Measurements from ENCODE around the gene ASXL2. TPM values are rescaled to one million over a fixed set of nuclear protein-coding genes. Genes with fewer than 3 reads are reported as not detected.

The ASXL2 gene
- total RNA-seq, 1 experiment from 2014 or later = 37.8 TPM

DNA sequence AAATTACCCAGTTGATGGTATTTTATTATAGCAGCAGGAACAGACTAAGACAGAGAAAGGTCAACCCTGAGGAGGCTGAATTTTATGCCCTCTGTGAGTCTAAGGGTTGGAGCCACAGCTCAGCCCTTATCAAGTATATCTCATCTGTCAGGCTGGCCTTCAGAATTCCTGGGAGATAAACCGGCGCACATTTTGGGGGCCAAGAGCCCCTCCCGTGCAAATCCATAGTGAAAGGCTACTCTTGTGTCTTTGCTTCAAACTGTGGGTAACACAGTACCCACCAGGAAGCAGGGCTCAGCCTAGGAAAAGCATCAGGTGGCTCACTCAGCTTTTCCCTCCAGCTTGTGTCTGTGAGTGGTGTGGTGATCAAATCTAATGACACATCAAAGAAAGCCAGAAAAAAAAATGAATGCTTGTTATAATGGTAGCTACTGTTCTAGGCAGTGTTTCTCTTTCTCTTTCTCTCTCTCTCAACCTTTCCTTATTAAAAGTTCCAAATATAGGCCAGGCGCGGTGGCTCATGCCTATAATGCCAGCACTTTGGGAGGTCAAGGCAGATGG is 25.0 kb upstream of the ASXL2 start (continued):
- TF ChIP-seq, protein P1, sequence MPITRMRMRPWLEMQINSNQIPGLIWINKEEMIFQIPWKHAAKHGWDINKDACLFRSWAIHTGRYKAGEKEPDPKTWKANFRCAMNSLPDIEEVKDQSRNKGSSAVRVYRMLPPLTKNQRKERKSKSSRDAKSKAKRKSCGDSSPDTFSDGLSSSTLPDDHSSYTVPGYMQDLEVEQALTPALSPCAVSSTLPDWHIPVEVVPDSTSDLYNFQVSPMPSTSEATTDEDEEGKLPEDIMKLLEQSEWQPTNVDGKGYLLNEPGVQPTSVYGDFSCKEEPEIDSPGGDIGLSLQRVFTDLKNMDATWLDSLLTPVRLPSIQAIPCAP (CRISPR knock-in tag; IDR thresholded peaks at IDR 0.05) = no peak

DNA sequence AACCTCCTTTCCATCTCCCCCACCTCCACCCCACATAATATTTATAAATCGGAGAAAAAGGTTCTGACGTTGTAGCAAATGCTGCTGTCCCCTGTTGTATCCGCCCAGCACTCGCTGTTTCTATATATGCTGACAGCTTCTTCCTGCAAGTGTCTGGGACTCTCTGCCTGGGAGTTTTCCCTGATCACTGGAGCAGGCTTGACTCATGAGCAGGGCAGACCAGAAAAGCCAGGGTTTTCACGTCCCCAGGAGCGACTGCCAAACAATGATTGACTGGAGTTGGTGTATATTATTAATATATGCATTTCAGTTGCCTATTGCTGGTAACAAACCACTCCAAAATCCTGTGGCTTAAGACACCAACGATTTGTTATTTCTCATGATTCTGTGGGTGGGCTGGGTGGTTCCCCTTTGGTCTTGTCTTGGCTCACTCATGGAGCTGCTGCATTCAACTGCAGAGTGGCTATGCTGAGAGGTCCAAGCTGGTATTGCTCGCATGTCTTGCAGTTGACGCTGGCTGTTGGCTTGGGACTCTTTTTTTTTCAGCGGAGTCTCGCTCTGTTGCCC is 21.2 kb upstream of the ASXL2 start:
- ATAC-seq = no peak
- Mint-ChIP-seq H3K4me1 (peaks cover 8% of the 10 kb centered on the region), H3K4me3 (no peak overlapping the region), H3K27me3 (ENCODE audit: low read depth) (no peaks in the 10 kb centered on the region), H3K36me3 (no peaks in the 10 kb centered on the region), H3K9me3 (no peaks in the 10 kb centered on the region), H3K27ac (no peak overlapping the region)
- CTCF ChIA-PET = no interaction called here
- POLR2A ChIA-PET = no interaction called here
- DNase-seq (ENCODE audit: low spot score) = no peak
- no peak for TF ChIP-seq KAT7 (CRISPR knock-in tag; IDR thresholded peaks at IDR 0.05; ENCODE audit: borderline replicate concordance)
- TF ChIP-seq GABPB1 (CRISPR knock-in tag; IDR thresholded peaks at IDR 0.05) = no peak
- TF ChIP-seq, protein P2, sequence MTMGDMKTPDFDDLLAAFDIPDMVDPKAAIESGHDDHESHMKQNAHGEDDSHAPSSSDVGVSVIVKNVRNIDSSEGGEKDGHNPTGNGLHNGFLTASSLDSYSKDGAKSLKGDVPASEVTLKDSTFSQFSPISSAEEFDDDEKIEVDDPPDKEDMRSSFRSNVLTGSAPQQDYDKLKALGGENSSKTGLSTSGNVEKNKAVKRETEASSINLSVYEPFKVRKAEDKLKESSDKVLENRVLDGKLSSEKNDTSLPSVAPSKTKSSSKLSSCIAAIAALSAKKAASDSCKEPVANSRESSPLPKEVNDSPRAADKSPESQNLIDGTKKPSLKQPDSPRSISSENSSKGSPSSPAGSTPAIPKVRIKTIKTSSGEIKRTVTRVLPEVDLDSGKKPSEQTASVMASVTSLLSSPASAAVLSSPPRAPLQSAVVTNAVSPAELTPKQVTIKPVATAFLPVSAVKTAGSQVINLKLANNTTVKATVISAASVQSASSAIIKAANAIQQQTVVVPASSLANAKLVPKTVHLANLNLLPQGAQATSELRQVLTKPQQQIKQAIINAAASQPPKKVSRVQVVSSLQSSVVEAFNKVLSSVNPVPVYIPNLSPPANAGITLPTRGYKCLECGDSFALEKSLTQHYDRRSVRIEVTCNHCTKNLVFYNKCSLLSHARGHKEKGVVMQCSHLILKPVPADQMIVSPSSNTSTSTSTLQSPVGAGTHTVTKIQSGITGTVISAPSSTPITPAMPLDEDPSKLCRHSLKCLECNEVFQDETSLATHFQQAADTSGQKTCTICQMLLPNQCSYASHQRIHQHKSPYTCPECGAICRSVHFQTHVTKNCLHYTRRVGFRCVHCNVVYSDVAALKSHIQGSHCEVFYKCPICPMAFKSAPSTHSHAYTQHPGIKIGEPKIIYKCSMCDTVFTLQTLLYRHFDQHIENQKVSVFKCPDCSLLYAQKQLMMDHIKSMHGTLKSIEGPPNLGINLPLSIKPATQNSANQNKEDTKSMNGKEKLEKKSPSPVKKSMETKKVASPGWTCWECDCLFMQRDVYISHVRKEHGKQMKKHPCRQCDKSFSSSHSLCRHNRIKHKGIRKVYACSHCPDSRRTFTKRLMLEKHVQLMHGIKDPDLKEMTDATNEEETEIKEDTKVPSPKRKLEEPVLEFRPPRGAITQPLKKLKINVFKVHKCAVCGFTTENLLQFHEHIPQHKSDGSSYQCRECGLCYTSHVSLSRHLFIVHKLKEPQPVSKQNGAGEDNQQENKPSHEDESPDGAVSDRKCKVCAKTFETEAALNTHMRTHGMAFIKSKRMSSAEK (CRISPR knock-in tag; IDR thresholded peaks at IDR 0.05; ENCODE audit: borderline replicate concordance) = no peak
- TF ChIP-seq, protein P3, sequence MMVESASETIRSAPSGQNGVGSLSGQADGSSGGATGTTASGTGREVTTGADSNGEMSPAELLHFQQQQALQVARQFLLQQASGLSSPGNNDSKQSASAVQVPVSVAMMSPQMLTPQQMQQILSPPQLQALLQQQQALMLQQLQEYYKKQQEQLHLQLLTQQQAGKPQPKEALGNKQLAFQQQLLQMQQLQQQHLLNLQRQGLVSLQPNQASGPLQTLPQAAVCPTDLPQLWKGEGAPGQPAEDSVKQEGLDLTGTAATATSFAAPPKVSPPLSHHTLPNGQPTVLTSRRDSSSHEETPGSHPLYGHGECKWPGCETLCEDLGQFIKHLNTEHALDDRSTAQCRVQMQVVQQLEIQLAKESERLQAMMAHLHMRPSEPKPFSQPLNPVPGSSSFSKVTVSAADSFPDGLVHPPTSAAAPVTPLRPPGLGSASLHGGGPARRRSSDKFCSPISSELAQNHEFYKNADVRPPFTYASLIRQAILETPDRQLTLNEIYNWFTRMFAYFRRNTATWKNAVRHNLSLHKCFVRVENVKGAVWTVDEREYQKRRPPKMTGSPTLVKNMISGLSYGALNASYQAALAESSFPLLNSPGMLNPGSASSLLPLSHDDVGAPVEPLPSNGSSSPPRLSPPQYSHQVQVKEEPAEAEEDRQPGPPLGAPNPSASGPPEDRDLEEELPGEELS (CRISPR knock-in tag; IDR thresholded peaks at IDR 0.05) = no peak
- no peak for TF ChIP-seq ZNF317 (CRISPR knock-in tag; IDR thresholded peaks at IDR 0.05; ENCODE audit: borderline replicate concordance, low read depth)
- TF ChIP-seq SP1 (CRISPR knock-in tag; conservative IDR thresholded peaks at IDR 0.05) = no peak
- TF ChIP-seq, protein P4, sequence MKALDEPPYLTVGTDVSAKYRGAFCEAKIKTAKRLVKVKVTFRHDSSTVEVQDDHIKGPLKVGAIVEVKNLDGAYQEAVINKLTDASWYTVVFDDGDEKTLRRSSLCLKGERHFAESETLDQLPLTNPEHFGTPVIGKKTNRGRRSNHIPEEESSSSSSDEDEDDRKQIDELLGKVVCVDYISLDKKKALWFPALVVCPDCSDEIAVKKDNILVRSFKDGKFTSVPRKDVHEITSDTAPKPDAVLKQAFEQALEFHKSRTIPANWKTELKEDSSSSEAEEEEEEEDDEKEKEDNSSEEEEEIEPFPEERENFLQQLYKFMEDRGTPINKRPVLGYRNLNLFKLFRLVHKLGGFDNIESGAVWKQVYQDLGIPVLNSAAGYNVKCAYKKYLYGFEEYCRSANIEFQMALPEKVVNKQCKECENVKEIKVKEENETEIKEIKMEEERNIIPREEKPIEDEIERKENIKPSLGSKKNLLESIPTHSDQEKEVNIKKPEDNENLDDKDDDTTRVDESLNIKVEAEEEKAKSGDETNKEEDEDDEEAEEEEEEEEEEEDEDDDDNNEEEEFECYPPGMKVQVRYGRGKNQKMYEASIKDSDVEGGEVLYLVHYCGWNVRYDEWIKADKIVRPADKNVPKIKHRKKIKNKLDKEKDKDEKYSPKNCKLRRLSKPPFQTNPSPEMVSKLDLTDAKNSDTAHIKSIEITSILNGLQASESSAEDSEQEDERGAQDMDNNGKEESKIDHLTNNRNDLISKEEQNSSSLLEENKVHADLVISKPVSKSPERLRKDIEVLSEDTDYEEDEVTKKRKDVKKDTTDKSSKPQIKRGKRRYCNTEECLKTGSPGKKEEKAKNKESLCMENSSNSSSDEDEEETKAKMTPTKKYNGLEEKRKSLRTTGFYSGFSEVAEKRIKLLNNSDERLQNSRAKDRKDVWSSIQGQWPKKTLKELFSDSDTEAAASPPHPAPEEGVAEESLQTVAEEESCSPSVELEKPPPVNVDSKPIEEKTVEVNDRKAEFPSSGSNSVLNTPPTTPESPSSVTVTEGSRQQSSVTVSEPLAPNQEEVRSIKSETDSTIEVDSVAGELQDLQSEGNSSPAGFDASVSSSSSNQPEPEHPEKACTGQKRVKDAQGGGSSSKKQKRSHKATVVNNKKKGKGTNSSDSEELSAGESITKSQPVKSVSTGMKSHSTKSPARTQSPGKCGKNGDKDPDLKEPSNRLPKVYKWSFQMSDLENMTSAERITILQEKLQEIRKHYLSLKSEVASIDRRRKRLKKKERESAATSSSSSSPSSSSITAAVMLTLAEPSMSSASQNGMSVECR (CRISPR knock-in tag; IDR thresholded peaks at IDR 0.05; ENCODE audit: borderline replicate concordance) = no peak
- TF ChIP-seq ELF4 (CRISPR knock-in tag; IDR thresholded peaks at IDR 0.05; ENCODE audit: low read depth) = no peak
- TF ChIP-seq SOX15 (CRISPR knock-in tag; IDR thresholded peaks at IDR 0.05) = no peak
- no peak for TF ChIP-seq ZNF232 (CRISPR knock-in tag; IDR thresholded peaks at IDR 0.05)
- TF ChIP-seq, protein P5, sequence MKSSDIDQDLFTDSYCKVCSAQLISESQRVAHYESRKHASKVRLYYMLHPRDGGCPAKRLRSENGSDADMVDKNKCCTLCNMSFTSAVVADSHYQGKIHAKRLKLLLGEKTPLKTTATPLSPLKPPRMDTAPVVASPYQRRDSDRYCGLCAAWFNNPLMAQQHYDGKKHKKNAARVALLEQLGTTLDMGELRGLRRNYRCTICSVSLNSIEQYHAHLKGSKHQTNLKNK (CRISPR knock-in tag; IDR thresholded peaks at IDR 0.05) = no peak
- TF ChIP-seq ZNF396 (CRISPR knock-in tag; IDR thresholded peaks at IDR 0.05; ENCODE audit: borderline replicate concordance) = no peak
- no peak for TF ChIP-seq PRRX2 (CRISPR knock-in tag; IDR thresholded peaks at IDR 0.05)
- TF ChIP-seq, protein P6, sequence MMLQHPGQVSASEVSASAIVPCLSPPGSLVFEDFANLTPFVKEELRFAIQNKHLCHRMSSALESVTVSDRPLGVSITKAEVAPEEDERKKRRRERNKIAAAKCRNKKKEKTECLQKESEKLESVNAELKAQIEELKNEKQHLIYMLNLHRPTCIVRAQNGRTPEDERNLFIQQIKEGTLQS (CRISPR knock-in tag; conservative IDR thresholded peaks at IDR 0.05) = no peak
- TF ChIP-seq, protein P7, sequence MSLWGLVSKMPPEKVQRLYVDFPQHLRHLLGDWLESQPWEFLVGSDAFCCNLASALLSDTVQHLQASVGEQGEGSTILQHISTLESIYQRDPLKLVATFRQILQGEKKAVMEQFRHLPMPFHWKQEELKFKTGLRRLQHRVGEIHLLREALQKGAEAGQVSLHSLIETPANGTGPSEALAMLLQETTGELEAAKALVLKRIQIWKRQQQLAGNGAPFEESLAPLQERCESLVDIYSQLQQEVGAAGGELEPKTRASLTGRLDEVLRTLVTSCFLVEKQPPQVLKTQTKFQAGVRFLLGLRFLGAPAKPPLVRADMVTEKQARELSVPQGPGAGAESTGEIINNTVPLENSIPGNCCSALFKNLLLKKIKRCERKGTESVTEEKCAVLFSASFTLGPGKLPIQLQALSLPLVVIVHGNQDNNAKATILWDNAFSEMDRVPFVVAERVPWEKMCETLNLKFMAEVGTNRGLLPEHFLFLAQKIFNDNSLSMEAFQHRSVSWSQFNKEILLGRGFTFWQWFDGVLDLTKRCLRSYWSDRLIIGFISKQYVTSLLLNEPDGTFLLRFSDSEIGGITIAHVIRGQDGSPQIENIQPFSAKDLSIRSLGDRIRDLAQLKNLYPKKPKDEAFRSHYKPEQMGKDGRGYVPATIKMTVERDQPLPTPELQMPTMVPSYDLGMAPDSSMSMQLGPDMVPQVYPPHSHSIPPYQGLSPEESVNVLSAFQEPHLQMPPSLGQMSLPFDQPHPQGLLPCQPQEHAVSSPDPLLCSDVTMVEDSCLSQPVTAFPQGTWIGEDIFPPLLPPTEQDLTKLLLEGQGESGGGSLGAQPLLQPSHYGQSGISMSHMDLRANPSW (CRISPR knock-in tag; conservative IDR thresholded peaks at IDR 0.05; ENCODE audit: low read depth) = no peak
- TF ChIP-seq, protein P8, sequence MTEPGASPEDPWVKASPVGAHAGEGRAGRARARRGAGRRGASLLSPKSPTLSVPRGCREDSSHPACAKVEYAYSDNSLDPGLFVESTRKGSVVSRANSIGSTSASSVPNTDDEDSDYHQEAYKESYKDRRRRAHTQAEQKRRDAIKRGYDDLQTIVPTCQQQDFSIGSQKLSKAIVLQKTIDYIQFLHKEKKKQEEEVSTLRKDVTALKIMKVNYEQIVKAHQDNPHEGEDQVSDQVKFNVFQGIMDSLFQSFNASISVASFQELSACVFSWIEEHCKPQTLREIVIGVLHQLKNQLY (CRISPR knock-in tag; IDR thresholded peaks at IDR 0.05) = no peak

Measured in WTC11 (cell line).